GM13977 (cell line): ENCODE data around the gene IL1RAPL1.

Experiments
- DNase-seq: peaks from one replicate; pipeline ENCODE4 v3.0.0; 2012; ENCODE audit warnings: low spot score
- CTCF ChIP-seq: IDR thresholded peaks from 2 replicates; pipeline ENCODE4 v1.5.1; 2012; ENCODE audit warnings: mild to moderate bottlenecking, control low read depth; ENCODE audit not compliant: insufficient read depth; ENCODE audit errors: extremely low read depth, missing control alignments
- in situ Hi-C: fragments of 300-500 bp; cut with MboI; formaldehyde crosslinking; loops from one replicate; pipeline ENCODE4 v1.12.0; 2022; ENCODE audit warnings: low sequenced_read_pairs, low pct_unique_long_range_greater_than_20kb, mixed read lengths, inconsistent platforms; ENCODE audit not compliant: unreplicated experiment

Gene IL1RAPL1

GRCh38 chrX:29039501-29039900 is 452.3 kb downstream of the IL1RAPL1 start:
- no peak for DNase-seq
- in situ Hi-C loops = no loop called here
- no peak for TF ChIP-seq CTCF

- in situ Hi-C loops = no loop called here
- DNase-seq = no peak
- TF ChIP-seq CTCF = no peak
These were observed 452.9 kb downstream of the IL1RAPL1 start for GRCh38 chrX:29040160-29040559.

- TF ChIP-seq CTCF = no peak
- in situ Hi-C loops = no loop called here
- DNase-seq = no peak
These were observed 455.1 kb downstream of the IL1RAPL1 start for GRCh38 chrX:29042341-29042740.

- DNase-seq = no peak
- no peak for TF ChIP-seq CTCF
- in situ Hi-C loops = no loop called here
These were observed 456.5 kb downstream of the IL1RAPL1 start for GRCh38 chrX:29043746-29044145.

GRCh38 chrX:29044423-29045184 is 457.4 kb downstream of the IL1RAPL1 start:
- TF ChIP-seq CTCF = no peak
- in situ Hi-C loops = no loop called here
- DNase-seq = no peak

- DNase-seq = no peak
- no peak for TF ChIP-seq CTCF
- in situ Hi-C loops = no loop called here
These were observed 478.2 kb downstream of the IL1RAPL1 start for GRCh38 chrX:29065477-29065876.
